Activated T-helper 2 cell treated with anti-CD3 and anti-CD28 coated beads, Interferon-gamma antibody, Interleukin-2, Interleukin-4, amounts not matched to agents 10 μg/mL and 5 μg/mL and 100 μg/mL, durations not matched to agents 14 hours and 24 hours and 36 hours (primary cell): ENCODE data around the gene KRTAP2-4. TPM values are rescaled to one million over a fixed set of nuclear protein-coding genes. Genes with fewer than 3 reads are reported as not detected.
"Not testable (repeated sequence)": the region's sequence is repeated elsewhere in the genome, so short reads cannot be mapped to it uniquely, and the experiment has no call there.

ENCODE experiments used
- DNase-seq: peaks from one replicate; pipeline ENCODE4 v3.0.0; 2021; ENCODE audit warnings: low spot score
- H3K27ac Mint-ChIP-seq: one replicate; pipeline ENCODE4 v1.8.0; 2021; ENCODE audit warnings: mixed read lengths
- H3K27me3 Mint-ChIP-seq: one replicate; pipeline ENCODE4 v1.8.0; 2021; ENCODE audit warnings: low read depth, mixed read lengths
- H3K36me3 Mint-ChIP-seq: one replicate; pipeline ENCODE4 v1.8.0; 2021; ENCODE audit warnings: low read depth, mixed read lengths
- H3K4me1 Mint-ChIP-seq: one replicate; pipeline ENCODE4 v1.8.0; 2021; ENCODE audit warnings: low read depth, mixed read lengths
- H3K4me3 Mint-ChIP-seq: one replicate; pipeline ENCODE4 v1.8.0; 2021; ENCODE audit warnings: low read depth, mild to moderate bottlenecking, moderate library complexity, mixed read lengths
- H3K9me3 Mint-ChIP-seq: one replicate; pipeline ENCODE4 v1.8.0; 2021; ENCODE audit warnings: mixed read lengths
- intact Hi-C: fragments of 100-400 bp; cut with micrococcal nuclease; formaldehyde crosslinking; loops from one replicate; pipeline ENCODE4 v1.15.1; 2023
- total RNA-seq: library from RNA; stranded (reverse); gene quantifications from 2 replicates; pipeline ENCODE4 v1.2.3, GENCODE V29; 2022

Gene KRTAP2-4
- total RNA-seq, 1 donor from 2014 or later = not detected

- DNase-seq = no peak
- Mint-ChIP-seq H3K4me1 (no peaks in the 10 kb centered on the region), H3K36me3 (no peaks in the 10 kb centered on the region), H3K27me3 (peaks cover 6% of the 10 kb centered on the region), H3K9me3 (peaks cover 4% of the 10 kb centered on the region), H3K27ac (no peak overlapping the region), H3K4me3 (no peak overlapping the region)
- intact Hi-C loops = no loop called here
Measured at GRCh38 chr17:41096055-41096454, 30.4 kb upstream of the KRTAP2-4 start.

DNA sequence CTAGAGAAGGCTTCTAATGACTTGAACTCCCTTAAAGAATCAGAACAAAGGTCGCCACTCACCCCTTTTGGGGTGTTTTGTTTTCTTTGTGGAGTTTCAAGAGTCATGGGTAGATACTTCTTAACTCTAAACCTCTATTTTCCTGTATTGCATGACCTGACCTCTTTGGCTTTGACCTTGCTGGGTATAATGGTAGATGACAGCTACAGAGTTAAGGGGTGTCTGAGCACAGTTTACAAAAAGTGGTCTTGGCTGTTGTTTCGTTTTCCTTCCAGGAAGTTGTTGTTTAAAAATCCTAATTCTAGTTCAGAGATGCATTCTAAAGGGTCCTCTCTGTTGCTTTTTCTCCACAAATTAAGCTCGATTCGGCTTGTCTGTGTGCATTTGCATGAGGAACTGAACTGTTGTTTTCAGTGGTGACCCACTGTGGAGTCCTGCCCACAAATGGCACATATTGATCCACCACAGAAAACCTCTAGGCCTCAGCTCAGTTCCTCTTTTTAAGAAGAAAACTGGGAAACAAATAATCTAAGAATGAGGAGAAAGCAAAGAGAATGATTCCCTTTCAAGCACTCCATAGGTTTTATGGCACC is 23.2 kb upstream of the KRTAP2-4 start:
- DNase-seq, H3K27ac Mint-ChIP-seq, H3K9me3 Mint-ChIP-seq, H3K4me1 Mint-ChIP-seq, intact Hi-C loops, H3K4me3 Mint-ChIP-seq, H3K27me3 Mint-ChIP-seq, H3K36me3 Mint-ChIP-seq: not testable (repeated sequence)

GRCh38 chr17:41084100-41084856 is 18.6 kb upstream of the KRTAP2-4 start, which contains the start of gene KRTAP4-7:
Gene KRTAP4-7 (plus strand): TSS chr17:41084150. CDS start chr17:41084207, 57 bp downstream.
- H3K4me1 Mint-ChIP-seq, H3K27me3 Mint-ChIP-seq, intact Hi-C loops, H3K9me3 Mint-ChIP-seq, H3K4me3 Mint-ChIP-seq, DNase-seq, H3K27ac Mint-ChIP-seq, H3K36me3 Mint-ChIP-seq: not testable (repeated sequence)

DNA sequence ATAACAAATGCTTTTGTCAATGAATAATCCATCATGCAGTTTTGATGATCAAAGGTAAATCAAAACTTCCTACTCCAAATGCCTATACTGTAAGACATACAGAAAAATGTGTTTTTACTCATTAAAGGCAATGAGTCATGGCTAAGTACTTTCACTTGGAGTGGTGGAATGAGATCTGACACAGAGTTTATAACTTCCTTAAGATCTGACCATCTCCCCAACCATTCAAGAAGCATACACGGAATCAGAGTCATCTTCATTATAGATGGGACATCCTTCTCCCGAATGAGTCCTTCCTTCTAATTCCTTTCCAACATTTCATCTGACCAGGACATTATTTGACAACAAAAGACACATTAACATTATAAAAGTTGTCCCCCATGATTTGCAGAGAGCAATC is 17.7 kb upstream of the KRTAP2-4 start:
- H3K27ac Mint-ChIP-seq, H3K4me1 Mint-ChIP-seq, H3K4me3 Mint-ChIP-seq, H3K27me3 Mint-ChIP-seq, H3K36me3 Mint-ChIP-seq, intact Hi-C loops, DNase-seq, H3K9me3 Mint-ChIP-seq: not testable (repeated sequence)

GRCh38 chr17:41082626-41083025 is 16.9 kb upstream of the KRTAP2-4 start:
- DNase-seq = no peak
- Mint-ChIP-seq H3K27me3 (peaks cover 8% of the 10 kb centered on the region), H3K4me3 (no peak overlapping the region), H3K4me1 (no peaks in the 10 kb centered on the region), H3K9me3 (no peaks in the 10 kb centered on the region), H3K36me3 (no peaks in the 10 kb centered on the region), H3K27ac (no peak overlapping the region)
- intact Hi-C loops = no loop called here

GRCh38 chr17:41076788-41077187 is 11.1 kb upstream of the KRTAP2-4 start:
- Mint-ChIP-seq H3K27ac (no peak overlapping the region), H3K4me3 (no peak overlapping the region), H3K27me3 (peaks cover 16% of the 10 kb centered on the region), H3K36me3 (no peaks in the 10 kb centered on the region), H3K4me1 (no peaks in the 10 kb centered on the region), H3K9me3 (no peaks in the 10 kb centered on the region)
- no peak for DNase-seq
- intact Hi-C loops = no loop called here

GRCh38 chr17:41073676-41074075 is 8.0 kb upstream of the KRTAP2-4 start:
- Mint-ChIP-seq H3K27me3 (peaks cover 16% of the 10 kb centered on the region), H3K27ac (no peak overlapping the region), H3K36me3 (no peaks in the 10 kb centered on the region), H3K4me1 (no peaks in the 10 kb centered on the region), H3K9me3 (no peaks in the 10 kb centered on the region), H3K4me3 (no peak overlapping the region)
- intact Hi-C loops = no loop called here
- DNase-seq = no peak

- no peak overlapping the region for H3K4me3 Mint-ChIP-seq
Measured at GRCh38 chr17:41071606-41072360, 6.1 kb upstream of the KRTAP2-4 start.

DNA sequence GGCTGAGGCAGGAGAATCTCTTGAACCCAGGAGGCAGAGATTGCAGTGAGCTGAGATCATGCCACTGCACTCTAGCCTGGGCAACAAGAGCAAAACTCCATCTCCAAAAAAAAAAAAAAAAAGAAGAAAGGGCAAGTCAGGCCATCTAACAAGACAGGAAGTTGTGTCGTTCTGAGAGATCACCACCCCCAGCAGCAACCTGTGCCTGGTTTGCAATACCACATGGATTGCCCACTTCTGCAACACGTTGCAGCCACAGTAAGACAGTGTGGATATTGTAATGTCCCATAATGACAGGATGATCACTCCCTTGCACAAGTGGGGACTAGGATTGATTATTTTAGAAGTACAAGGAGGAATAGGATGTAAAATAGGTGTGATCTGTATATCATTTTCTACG is 3.4 kb upstream of the KRTAP2-4 start:
- Mint-ChIP-seq H3K4me1 (no peaks in the 10 kb centered on the region), H3K4me3 (no peak overlapping the region), H3K9me3 (no peaks in the 10 kb centered on the region), H3K27ac (no peak overlapping the region), H3K27me3 (peaks cover 2% of the 10 kb centered on the region), H3K36me3 (no peaks in the 10 kb centered on the region)
- intact Hi-C loops = no loop called here
- no peak for DNase-seq

More at GRCh38 chr17:41071606-41072360, 6.1 kb upstream of the KRTAP2-4 start:
- no peak for DNase-seq
- intact Hi-C loops = no loop called here
- no peaks in the 10 kb centered on the region for H3K4me1 Mint-ChIP-seq
- H3K9me3 Mint-ChIP-seq = no peaks in the 10 kb centered on the region
- peaks cover 12% of the 10 kb centered on the region for H3K27me3 Mint-ChIP-seq
- H3K27ac Mint-ChIP-seq = no peak overlapping the region
- no peaks in the 10 kb centered on the region for H3K36me3 Mint-ChIP-seq

- no peak for DNase-seq
- Mint-ChIP-seq H3K4me3 (no peak overlapping the region), H3K4me1 (no peaks in the 10 kb centered on the region), H3K27ac (no peak overlapping the region), H3K27me3 (peaks cover 9% of the 10 kb centered on the region), H3K36me3 (no peaks in the 10 kb centered on the region), H3K9me3 (no peaks in the 10 kb centered on the region)
- intact Hi-C loops = no loop called here
Measured at GRCh38 chr17:41067281-41067680, 1.6 kb upstream of the KRTAP2-4 start.

DNA sequence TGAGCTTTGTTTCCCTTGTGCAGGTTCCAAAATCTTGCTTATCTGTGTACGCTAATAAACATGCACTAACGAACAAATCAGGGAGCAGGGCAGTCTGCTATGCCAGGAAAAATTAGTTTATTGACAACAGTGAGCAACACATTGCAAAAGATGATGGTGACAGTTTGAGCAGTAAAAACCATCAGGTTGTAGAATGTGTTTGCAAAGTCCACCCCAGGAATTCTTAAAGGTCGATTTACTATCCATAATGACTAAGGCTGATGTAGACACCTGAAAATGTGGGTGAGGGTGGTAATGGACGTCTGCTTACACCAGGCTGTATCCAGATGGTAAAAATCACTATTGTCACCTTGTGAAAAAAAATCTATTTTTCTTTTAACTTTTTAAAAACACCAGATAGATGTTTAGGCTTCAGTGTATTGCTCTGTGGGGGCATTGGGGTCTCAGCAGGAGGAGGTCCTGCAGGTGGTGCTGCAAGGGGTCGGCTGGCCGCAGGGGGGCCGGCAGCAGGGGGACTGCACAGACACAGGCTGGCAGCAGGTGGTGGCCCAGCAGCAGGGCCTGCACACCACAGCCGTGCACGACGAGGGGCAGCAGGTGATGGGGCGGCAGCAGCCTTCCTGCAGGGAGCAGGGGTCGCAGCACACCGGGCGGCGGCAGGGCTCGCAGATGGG is 526 bp downstream of the KRTAP2-4 start:
- H3K4me1 Mint-ChIP-seq, H3K36me3 Mint-ChIP-seq, intact Hi-C loops, H3K4me3 Mint-ChIP-seq, H3K27ac Mint-ChIP-seq, H3K9me3 Mint-ChIP-seq, DNase-seq: not testable (repeated sequence)
- peaks cover 23% of the 10 kb centered on the region for H3K27me3 Mint-ChIP-seq

- H3K27ac Mint-ChIP-seq = no peak overlapping the region
- peaks cover 27% of the 10 kb centered on the region for H3K27me3 Mint-ChIP-seq
- no peak for DNase-seq
- H3K4me1 Mint-ChIP-seq = no peaks in the 10 kb centered on the region
- no peak overlapping the region for H3K4me3 Mint-ChIP-seq
- no peaks in the 10 kb centered on the region for H3K36me3 Mint-ChIP-seq
- intact Hi-C loops = no loop called here
- H3K9me3 Mint-ChIP-seq = no peaks in the 10 kb centered on the region
Measured at GRCh38 chr17:41064301-41064700, 1.4 kb downstream of the KRTAP2-4 start.
